ELF-1 (cell line): ENCODE measurements around the gene SERPINH1.
A peak's percentile ranks its signal among the peaks of the same experiment; 100 is the strongest.

Source experiments
- DNase-seq: peaks from one replicate; pipeline ENCODE4 v3.0.0-alpha.2; 2016; ENCODE audit warnings: low read depth, low spot score

Gene SERPINH1

GRCh38 chr11:75596914-75597313, 34.9 kb downstream of the SERPINH1 start:
- DNase-seq = no peak

DNA sequence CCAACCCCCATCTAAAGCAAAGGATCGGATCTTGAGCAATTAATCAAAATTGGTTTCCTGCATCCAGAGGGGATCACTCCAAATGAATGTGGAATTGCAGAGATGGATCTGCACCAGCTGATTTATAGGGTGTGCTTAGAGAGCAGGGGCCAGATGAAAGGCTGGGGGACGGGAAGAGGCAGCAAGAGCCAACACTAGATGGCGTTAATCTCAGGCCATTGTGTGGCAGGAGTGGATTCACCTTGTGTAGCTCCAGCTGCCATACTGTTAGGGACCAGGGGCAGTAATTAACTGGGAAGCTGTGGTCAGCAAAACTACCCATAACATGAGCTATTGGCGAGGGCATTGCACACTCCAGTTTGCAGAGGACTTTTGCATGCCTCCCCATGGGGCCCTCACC, 35.6 kb downstream of the SERPINH1 start:
- DNase-seq = peak; percentile 76

DNA sequence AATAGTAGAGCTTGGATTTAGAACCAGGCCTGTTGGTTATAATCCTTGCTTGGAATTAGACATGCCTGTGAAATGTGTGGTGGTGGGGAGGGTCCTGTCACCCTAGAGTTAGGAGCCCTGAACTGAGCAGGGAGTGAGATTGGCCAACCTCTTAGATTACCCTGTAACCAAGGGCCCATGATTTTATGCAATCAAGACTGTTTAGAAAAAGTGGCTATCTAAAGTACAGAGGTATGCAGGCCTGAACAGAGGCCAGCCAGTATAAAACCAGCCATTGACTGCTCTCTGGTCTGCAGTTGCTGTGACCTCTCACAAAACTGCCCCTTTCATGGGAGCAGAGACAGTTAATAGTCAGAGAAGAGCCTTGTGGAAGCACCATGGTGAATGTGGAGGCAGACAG, 36.2 kb downstream of the SERPINH1 start:
- DNase-seq = no peak

GRCh38 chr11:75598900-75599299, 36.8 kb downstream of the SERPINH1 start:
- DNase-seq = no peak

GRCh38 chr11:75600356-75600755, 38.3 kb downstream of the SERPINH1 start:
- no peak for DNase-seq

DNA sequence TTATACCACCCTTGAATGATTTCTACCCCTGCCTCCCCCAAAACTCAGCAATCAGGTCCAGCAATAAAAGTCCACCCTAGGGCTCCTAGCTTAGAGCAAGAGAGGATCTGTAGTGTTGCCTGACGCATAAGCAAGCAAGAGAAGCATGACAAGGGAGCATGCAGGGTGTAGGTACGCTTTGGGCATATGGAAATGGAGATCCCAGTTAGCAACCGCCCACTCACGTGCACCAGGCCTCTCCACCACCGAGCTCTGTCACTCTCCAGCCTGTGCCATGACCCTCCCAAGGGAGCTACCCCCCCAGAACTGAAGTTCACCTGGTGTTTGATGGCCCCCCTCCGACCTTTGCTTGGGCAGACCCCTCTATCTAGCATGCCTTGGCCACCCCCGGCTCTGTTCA, 39.4 kb downstream of the SERPINH1 start:
- DNase-seq = no peak

- DNase-seq = no peak
Measured at GRCh38 chr11:75602951-75603350, 40.9 kb downstream of the SERPINH1 start.

DNA sequence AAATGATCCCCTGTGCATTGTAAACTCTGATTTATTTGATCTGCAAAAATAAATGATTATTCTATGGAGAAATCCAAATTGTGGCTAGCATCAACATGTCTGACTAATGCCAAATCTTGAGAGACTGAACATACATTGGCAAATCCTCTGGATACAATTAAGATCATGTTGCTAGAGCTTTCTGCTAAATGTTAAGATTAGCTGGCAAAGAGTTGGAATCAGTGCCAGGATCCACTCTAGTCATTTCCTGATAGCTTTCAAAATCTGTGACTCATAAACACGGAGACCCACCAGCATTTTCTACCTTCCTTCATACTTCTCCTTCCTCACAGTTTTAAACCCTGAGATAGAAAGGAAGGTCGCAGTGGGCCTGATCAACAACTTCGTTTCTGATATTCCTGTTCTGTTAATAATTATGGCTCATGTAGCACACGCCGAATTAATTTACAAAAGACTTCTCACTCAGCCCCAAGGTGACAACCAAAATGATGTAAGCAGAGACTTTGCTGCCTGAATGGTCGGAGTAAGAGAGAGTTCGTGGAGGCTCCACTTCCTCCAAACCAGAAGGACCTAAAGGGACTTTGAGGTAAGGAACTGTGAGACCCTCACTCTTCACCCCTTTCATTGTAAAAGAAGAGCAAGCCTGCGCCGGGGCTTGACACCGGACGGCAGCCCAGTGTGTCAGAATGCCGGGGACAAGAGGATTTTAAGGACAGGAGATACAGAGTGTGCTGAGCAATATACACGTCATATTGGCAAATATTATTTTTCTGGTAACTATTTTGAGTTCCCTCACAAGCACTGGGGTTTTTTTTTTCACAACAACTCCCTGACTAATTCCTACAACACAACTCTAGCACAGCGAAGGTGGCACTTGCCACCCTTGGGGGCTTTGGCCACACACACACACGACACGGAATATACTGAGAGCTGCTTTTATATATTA, 42.0 kb downstream of the SERPINH1 start:
- no peak for DNase-seq

- no peak for DNase-seq
Measured at GRCh38 chr11:75606099-75606498, 44.0 kb downstream of the SERPINH1 start.

- DNase-seq = no peak
Measured at GRCh38 chr11:75611823-75612222, 49.8 kb downstream of the SERPINH1 start.

- no peak for DNase-seq
Measured at GRCh38 chr11:75615751-75616150, 53.7 kb downstream of the SERPINH1 start.

GRCh38 chr11:75616281-75616680, 54.2 kb downstream of the SERPINH1 start:
- no peak for DNase-seq
